GM18519 (cell line): Measurements from ENCODE around the gene CBL.

Source experiments
- ATAC-seq: cut with Tn5 transposase; IDR thresholded peaks from one replicate; pipeline ENCODE4 v1.9.1; 2021; ENCODE audit warnings: mild to moderate bottlenecking, moderate library complexity; ENCODE audit not compliant: unreplicated experiment, low FRiP score

The CBL gene

DNA sequence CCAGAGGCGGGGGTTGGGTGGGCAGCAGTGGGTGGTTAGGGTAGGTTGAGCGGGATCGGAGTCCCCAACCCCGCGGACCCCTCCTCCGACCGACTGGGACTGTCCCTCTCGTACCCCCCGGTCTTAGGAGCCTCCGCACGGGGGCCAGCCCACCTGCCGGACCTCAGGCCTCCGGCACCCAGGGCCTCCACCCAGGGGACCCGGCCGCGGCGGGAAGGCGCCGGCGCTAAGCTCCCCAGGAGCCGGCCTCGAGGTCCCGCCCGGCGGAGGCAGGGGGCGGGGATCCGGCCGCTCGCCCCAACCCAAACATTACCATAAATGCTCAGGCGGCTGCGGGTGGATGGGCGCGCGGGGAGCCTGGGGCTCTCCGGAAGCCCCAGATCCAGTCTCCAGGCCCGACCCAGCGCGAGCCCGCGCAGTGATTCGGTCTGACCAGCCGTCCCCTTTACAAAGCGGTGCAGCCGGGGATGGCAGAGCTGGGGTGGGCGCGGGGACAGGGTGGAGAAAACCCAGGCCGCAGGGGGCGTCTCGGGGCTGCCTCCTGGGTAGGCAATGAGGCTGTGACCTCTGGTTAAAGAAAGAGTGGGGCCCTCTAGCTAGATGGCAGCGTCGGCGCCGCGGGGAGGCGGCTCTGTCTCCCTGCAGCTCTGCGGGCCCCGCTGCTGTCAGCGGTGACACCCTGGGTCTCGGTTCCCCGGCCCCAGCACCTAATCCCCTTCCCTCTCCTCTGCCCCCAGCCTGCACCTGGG is 114.8 kb downstream of the CBL start:
- peak; percentile 49 for ATAC-seq

DNA sequence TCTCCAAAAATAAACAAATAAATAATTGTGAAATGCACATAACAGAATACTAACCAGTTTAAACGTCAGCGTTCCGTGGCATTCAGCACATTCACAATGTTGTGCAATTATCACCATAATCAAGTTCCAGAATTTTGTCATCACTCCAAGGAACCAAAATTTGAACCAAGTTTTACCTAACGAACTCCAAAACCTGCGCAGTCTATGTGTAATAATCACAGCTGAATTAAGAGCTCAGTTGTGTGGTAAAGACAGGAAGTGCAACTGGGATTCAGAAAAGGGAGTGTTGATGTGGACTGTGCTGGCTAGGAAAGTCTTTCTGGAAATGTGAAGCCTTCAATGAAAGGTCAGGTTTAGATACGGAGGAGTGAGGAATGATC is 116.2 kb downstream of the CBL start:
- ATAC-seq, result no peak

DNA sequence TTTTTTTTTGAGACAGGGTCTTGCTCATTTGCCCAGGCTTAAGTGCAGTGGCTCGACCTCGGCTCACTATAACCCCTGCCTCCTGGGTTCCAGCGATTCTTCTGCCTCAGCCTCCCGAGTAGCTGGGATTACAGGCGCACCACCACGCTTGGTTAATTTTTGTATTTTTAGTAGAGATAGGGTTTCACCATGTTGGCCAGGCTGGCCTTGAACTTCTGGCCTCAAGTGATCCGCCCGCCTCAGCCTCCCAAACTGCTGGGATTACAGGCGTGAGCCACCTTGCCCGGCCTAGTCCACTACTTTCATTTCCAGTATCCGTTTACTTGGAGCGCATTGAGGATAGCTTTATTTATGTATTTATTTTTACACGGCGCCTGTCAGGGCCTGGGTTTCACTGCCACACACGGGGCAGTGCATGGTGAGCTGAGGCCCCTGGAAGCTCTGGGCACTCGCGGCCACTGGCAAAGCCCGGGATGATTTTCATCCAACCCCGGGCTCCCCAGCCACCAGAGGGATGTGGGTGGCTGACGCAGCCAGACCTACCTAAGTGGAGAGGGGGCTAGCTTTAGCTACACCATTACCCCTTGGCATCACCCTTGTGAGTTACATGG is 116.9 kb downstream of the CBL start:
- ATAC-seq, result no peak

DNA sequence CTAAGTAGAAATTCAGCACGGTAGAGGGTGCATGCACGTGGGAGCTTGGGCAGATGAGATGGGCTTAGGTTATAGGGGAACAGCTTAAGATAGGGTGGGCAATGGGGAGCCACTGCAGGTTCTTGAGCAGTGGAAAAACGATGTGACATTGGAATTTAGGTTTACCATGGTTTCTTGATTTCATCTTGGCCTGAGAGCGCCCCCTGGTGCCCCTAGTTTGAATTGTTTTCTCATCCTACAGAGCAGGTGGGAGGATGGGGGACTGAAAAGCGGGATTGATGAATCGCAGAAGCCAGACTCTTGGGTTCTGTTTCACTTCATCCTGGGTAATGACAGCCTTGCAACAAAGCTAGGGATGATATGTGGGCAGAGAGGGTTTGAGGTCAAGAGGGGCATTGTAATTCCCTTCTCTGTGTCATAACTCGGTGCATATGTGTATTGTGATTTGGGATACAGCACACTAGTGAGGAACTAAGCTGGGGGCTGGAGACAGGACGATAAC is 117.4 kb downstream of the CBL start:
- ATAC-seq, result no peak

DNA sequence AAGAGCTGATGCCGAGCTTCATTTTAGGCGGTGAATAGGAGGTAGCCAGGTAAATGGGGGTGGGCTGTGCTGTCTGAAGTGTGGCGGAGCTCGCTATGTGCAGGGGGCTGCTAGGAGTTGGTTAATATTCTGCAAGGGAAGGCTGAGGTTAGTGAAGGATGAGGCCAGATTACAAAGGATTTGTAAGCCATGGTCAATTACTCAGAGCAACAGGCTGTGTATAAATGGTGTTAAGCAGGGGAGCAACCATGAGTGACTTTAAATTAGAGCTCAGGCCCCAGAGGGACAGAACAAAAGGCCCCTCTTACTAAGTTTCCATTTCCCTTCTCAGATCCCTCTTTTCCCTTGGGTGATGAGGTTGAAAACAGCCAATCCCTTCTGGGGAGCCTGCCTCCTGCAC is 118.0 kb downstream of the CBL start:
- no peak for ATAC-seq

DNA sequence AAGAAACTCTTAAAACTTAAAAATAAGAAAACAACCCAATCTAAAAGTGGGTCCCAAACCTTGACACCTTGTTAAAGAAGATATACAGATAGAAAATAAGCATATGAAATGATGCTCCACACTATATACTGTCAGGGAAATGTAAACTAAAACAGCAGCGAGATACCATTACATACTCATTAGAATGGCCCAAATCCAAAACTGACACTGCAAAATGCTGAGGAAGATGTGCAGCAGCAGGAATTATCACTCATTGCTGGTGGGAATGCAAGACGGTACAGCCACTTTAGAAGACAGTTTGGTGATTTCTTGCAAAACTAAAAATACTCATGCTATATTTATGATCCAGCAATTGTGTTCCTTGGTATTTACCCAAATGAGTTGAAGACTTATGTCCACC is 123.2 kb downstream of the CBL start:
- no peak for ATAC-seq

DNA sequence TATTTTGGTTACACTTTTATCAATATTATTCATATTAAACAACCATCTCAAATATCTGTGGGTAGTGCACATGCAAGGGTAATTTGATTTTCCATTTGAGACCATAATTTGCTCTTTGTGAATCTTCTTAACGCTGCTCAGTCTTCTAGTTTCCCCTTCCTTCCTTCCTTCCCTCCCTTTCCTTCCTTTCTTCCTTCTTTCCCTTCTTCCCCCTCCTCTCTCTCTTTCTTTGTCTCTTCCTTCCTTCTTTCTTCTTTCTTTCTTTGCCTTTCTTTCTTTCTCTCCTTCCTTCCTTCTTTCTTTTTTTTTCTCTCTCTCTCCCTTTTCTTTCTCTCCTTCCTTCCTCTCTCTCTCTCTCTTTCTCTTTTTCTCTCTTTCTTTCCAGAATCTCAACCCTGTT is 124.1 kb downstream of the CBL start:
- no peak for ATAC-seq

DNA sequence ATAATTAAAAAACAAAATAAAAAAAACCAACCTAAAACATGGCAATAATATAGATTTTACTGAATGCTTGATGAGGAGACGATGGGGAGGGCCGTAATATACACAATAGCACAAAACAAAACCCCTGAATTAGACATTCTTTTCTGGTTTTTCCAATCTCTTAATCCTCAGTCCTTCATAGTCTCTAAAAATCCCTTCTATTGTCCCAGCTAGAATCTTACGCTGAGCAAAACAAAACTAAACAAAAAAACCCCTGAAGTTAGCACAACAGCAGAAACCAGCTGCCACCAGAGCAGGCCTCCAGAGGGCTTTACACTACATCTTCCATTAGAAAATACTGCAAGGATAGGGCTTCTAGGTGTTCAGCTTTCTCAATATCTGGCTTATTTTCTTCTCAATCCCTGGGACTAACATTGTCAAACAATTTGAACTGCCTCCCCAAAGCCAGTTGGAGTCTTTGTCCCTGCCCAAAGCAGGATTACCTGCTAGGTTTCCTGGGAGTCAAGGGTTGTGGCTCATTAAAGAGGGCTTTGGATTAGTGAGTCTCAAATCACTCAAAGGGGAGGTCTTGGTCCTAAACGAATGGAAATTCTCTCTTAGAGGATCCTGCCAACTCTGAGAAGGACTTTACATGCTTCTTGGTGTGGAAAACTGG is 126.1 kb downstream of the CBL start:
- no peak for ATAC-seq

DNA sequence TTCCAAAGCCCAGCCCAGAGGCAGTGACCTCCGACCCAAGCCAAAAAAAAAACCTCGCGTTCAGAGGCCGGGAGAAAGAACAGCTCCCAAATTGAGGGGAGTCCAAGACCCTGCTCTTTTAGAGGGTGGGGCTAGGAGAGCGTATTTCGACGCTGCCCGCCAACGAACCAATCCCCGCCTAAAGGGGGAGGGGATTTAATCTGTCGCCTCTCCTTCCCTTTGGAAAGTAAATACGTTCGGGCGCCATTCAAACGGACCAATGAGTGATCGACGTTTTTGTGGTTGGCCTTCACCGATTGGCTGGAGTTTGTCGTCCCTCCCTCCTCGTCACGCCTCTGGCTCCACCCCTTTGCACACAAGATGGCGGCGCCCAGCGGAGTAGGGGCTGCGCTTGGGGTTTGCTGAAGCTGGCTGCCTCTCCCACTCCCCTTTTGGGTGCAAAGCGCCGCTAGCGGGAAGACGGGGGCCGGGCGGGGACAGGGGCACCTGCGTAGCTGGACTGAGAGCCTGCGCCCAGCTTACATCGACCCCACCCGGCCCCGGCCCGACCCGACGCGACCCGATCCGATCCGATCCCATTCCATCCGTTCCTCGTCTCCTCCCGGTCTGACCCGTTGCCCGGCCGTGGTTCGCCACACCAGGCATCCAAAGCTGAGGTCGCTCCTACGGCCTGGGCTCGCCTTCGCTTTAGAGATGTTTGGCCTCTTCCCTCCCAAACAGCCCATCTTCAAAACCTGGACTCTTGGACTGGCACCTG is 128.2 kb downstream of the CBL start, which contains the start of gene RNF26:
RNF26 (plus strand) TSS at position 354 of the 757 bp plus-strand sequence. CDS start 596 bp downstream, outside the sequence.
- peak; percentile 86 for ATAC-seq

DNA sequence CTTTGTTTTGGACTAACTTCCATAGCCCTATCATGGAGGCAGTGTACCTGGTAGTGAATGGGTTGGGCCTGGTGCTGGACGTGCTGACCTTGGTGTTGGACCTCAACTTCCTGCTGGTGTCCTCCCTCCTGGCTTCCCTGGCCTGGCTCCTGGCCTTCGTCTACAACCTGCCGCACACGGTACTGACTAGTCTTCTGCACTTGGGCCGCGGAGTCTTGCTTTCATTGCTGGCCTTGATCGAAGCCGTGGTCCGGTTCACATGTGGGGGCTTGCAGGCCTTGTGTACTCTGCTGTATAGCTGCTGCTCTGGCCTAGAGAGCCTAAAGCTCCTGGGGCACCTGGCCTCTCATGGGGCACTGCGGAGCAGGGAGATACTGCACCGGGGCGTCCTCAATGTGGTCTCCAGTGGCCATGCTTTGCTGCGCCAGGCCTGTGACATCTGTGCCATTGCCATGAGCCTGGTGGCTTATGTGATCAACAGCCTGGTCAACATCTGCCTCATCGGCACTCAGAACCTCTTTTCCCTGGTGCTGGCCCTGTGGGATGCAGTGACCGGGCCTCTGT is 129.0 kb downstream of the CBL start:
- ATAC-seq, result no peak

DNA sequence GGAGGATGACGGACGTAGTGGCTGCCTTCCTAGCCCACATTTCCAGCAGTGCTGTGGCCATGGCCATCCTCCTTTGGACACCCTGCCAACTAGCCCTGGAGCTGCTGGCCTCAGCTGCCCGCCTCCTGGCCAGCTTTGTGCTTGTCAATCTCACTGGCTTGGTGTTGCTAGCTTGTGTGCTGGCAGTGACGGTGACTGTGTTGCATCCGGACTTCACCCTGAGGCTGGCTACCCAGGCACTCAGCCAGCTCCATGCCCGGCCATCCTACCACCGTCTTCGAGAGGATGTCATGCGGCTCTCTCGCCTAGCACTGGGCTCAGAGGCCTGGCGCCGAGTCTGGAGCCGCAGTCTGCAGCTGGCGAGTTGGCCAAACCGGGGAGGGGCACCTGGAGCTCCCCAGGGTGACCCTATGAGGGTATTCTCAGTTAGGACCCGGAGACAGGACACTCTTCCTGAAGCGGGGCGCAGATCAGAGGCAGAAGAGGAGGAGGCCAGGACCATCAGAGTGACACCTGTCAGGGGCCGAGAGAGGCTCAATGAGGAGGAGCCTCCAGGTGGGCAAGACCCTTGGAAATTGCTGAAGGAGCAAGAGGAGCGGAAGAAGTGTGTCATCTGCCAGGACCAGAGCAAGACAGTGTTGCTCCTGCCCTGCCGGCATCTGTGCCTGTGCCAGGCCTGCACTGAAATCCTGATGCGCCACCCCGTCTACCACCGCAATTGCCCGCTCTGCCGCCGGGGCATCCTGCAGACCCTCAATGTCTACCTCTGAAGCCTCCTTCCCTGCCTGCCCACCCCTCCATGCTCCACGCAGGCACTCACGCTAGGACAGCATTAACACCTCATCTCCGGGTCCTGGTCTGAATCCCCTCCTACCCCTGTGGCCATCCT is 129.8 kb downstream of the CBL start:
- no peak for ATAC-seq

DNA sequence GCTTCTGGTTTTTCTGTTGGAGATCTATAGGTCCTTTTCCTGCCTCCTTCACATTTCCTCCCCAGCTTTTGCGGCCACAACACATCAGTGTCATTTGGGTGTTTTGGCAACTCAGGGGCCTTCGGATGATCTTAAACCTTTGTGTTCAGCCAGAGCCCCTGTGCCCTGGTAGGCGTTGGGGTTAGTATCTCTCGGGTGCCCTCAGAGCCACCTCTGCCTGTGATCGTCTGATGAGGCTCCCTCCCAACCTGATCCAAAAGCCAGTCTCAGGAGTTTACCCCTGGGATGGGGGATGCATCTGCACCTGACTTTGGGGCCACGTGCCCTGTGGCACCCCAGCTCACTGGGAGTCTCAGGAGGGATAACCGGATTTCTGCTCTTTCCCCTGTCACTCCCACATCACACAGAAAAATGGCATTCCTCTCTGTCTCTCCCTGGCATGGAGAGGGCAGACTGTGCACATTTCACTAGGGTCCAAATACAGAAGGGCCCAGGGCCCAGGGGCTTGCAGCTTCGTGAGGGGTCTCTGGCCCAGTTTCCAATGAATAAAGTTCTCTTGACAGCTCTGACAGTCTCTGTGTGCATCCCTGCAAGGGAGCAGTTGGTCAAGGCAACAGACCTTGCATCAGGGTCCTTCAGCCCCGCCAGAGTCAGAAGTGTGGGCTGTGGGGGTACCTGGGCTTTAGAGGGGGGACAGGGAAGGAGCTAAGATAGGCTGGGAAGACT is 130.8 kb downstream of the CBL start:
- ATAC-seq, result no peak

DNA sequence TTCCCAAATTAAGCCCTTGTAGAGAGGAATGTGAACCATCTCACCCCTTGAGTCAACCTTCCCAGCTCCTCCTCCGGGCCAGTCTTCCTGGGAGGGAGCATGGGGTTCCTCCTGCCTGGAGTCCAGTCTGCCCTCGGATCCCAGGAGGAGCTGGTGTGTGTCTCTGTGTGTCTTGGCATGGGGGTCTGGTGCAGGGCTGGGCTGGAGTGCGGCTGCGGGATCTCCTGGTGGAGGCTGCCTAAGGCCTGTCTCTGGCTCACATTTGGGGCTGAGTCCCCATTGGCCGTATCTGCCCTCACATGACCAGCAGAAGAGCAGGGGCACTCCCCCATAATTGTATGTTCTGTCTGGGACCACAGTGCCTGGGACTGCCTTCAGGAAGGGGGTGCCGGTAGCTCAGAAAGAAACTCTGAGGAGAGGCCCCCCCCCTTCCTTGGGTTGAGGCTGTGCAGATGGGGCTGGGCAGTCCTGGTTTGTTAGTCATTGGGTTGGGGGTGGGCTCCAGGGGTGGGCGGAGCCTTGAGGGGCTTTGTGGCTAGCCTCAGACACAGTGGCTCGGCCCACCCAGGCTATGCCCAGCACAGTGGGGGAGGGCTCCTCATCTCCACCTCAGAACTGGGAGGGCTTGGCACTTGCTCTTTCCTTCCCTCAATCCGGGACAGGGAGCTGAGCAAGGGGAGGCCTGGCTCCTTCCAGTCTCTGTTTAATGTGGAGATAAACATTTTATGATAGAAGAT is 131.6 kb downstream of the CBL start:
- ATAC-seq, result no peak

DNA sequence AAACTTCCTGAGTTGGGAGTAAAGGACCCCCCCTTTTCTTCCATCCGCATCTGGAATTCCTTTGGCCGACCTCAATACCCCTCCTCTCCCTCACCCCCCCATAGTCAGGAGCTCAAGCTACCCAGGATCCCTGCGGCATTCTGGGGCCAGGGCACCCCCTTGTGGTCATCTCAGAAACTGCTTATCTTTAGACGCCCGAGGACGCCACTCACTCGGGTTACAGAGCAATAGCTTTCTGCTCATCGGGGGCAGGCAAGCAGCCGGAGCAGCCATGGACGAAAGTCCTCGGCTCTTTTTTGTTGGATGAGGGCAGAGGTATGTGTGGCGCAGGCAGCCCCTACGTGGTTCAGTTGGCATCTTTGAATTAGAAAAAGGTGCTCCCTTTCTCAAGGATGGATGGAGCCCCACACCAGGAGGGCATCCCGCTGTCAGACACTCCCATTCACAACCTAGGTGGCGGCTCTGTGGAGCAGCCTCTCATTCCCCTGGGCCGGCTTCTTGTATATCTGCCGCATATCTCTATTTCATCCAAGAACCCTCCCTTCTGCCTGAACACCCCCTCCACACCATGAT is 132.3 kb downstream of the CBL start:
- no peak for ATAC-seq

DNA sequence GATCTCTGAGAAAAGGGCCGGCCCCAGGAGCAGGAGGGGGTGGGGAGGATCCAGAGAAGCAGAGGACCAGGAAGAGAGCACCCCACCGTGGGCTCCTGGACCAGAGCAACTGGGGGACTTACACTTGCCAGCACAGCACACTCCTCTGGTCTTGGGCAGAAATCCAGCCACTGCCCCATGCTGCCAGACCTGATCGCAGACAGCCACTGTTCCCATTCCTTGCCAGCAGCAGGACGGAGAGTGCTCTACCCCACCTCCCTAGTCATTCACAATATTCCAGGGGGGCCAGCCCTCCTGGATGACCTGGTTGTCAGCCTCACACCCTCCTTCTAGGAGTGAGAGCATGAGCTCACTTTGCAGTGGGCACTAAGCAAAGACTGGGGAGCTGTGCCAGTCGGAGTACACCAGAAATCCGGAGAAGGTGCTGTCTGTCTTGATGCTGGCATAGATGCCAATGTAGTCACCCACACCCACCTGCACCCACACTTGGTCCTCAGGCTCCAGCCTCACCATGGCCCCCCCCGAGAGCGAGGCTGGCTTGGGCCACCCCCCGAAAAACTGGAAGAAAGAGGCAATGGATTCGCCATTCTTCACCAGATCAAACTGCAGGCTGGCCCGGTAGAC is 132.9 kb downstream of the CBL start:
- ATAC-seq, result no peak

DNA sequence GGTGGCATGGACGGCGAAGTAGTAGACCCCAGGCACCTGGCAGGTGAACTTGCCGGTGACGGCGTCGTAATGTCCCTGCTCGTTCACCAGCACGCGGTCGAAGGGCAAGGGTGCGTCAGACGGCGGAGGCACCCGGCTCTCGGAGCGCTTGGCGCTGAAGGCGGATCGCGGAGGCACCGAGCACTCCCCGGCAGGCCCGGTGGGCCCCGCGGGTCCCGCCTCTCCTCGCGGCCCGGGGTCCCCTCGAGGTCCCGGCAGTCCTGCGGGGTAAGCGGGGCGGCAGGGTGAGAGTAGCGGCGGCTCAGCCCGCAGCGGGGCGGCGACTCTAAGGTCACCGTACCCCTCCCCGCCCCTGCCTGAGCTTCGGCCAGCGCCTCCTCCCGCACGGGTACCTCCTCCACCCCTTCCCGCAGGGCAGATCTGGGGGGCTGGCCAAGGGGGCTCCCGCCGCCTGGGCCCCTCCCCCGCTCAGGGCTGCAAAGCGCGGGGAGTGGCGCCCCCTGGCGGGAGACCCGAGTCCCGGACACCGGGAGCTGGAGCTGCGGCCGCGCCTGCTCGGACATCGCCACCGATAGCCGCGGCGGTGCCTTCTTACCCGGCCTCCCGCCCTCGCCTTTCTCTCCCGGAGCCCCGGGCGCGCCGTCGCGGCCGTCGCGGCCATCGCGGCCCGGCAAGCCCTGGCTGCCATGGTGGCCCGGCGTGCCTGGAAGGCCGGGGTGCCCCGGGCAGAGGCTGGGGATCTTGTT is 133.6 kb downstream of the CBL start:
- ATAC-seq, result no peak
